ENCODE results near the gene SUCLG1. TPM values are rescaled to one million over a fixed set of nuclear protein-coding genes. Genes with fewer than 3 reads are reported as not detected.

SUCLG1 gene
- total RNA-seq, 4 donors from 2014 or later, result 32.5 to 64.1 (median 54.1) TPM

DNA sequence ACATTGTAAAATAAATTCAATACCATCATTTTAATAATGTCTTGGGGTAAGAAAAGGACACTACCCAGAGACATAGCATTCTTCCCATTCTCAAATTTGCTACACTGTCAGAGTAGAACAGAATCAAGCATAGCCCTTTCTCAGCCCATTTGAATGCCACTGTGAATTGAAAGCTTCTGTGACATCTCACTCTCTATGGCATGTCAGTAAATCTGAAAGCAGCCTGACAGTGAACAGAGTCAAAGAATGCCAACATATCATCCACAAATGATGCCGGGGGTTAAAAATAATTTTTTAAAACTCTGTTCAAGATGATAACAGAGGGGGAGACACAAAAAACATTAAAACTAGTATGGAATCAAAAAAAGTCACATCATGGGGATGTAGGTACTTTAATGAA is 17.6 kb downstream of the SUCLG1 start:
- Histone ChIP-seq H3K4me1 (no peaks in the 10 kb centered on the region), H3K27me3 (no peaks in the 10 kb centered on the region), H3K9me3 (no peaks in the 10 kb centered on the region), H3K27ac (no peak overlapping the region), H3K36me3 (no peaks in the 10 kb centered on the region), H3K4me3 (no peak overlapping the region)
- DNase-seq, result no peak
- intact Hi-C loops (cut with DNase I; ENCODE audit: low total_unique reads), result no loop called here
- TF ChIP-seq, protein P1, sequence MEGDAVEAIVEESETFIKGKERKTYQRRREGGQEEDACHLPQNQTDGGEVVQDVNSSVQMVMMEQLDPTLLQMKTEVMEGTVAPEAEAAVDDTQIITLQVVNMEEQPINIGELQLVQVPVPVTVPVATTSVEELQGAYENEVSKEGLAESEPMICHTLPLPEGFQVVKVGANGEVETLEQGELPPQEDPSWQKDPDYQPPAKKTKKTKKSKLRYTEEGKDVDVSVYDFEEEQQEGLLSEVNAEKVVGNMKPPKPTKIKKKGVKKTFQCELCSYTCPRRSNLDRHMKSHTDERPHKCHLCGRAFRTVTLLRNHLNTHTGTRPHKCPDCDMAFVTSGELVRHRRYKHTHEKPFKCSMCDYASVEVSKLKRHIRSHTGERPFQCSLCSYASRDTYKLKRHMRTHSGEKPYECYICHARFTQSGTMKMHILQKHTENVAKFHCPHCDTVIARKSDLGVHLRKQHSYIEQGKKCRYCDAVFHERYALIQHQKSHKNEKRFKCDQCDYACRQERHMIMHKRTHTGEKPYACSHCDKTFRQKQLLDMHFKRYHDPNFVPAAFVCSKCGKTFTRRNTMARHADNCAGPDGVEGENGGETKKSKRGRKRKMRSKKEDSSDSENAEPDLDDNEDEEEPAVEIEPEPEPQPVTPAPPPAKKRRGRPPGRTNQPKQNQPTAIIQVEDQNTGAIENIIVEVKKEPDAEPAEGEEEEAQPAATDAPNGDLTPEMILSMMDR (IDR thresholded peaks at IDR 0.05), result no peak
- TF ChIP-seq POLR2A (IDR thresholded peaks at IDR 0.05), result no peak

DNA sequence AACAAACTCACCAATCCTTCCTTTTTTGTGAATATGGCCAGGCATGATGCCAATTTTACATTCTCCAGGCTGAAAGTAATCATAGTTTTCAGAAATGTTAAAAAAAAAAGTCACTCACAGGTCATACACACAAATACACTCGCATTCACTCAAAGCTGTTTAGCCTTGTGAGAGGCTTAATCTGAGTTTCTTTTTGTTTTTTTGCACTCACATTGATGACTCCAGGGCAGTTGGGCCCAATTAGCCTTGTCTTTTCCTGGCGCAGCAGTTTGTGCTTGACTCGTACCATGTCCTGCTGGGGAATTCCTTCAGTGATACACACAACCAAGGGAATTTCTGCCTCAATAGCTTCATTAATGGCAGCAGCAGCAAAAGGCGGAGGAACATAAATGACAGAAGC is 18.0 kb downstream of the SUCLG1 start:
- Histone ChIP-seq H3K9me3 (no peaks in the 10 kb centered on the region), H3K27ac (no peak overlapping the region), H3K4me1 (no peaks in the 10 kb centered on the region), H3K36me3 (no peaks in the 10 kb centered on the region), H3K27me3 (no peaks in the 10 kb centered on the region), H3K4me3 (no peak overlapping the region)
- no peak for DNase-seq
- TF ChIP-seq POLR2A (IDR thresholded peaks at IDR 0.05), result no peak
- TF ChIP-seq, protein P1 (IDR thresholded peaks at IDR 0.05), result no peak
- intact Hi-C loops (cut with DNase I; ENCODE audit: low total_unique reads), result no loop called here

DNA sequence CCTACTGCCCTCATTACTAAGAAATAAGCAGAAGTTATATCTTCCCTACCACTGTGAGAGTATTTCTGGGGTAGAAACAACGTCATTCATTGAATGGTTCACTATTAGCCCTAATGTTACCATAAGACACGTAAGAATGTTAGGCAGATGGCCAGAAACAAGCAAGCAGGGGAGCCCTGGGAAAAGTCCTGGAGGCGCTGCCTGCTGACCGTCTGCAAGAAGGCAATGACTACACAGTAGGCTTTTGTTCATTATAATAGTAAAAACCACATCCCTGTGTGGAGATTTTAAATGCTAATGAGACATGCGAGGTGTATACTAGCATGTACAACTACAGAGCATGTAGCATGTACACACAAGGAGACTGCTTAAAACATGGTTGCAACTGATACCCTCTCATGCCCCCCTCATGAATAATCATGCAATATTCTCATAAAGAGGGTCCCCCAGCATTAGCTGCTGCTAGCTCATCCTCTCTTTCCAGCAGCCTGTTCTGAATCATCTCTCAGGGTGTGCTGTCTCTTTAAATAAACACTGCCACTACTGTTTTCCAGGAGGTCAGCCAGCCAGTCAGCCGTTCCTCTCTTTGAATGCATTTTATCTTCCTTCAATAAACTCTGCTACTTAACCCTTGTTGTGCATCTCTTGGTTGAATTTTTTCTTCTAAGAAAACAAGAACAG is 23.6 kb downstream of the SUCLG1 start:
- Histone ChIP-seq H3K27ac (no peak overlapping the region), H3K36me3 (no peaks in the 10 kb centered on the region), H3K9me3 (no peaks in the 10 kb centered on the region), H3K27me3 (no peaks in the 10 kb centered on the region), H3K4me3 (no peak overlapping the region), H3K4me1 (no peaks in the 10 kb centered on the region)
- intact Hi-C loops (cut with DNase I; ENCODE audit: low total_unique reads), result no loop called here
- DNase-seq, result no peak
- TF ChIP-seq, protein P1 (IDR thresholded peaks at IDR 0.05), result no peak
- no peak for TF ChIP-seq POLR2A (IDR thresholded peaks at IDR 0.05)

DNA sequence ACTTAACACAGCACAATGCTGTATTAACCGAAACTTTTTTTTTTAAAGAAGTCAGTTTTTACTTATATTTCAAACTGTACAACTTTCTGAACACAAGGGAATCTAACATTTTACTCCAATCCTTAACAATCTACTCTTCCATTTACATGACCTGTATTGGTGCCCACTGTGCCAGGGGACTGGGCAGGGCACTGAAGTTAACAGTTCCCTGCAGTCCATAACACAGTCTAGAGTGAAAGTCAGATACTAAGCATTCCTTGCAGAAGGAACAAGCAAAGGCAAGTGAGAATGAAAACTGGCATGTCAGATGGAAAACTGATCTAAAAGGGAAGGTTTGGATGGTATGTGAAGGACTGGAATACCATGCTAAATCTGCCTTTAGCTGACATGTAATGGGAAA is 29.8 kb downstream of the SUCLG1 start:
- Histone ChIP-seq H3K27ac (no peak overlapping the region), H3K27me3 (no peaks in the 10 kb centered on the region), H3K36me3 (no peaks in the 10 kb centered on the region), H3K4me1 (no peaks in the 10 kb centered on the region), H3K9me3 (no peaks in the 10 kb centered on the region), H3K4me3 (no peak overlapping the region)
- no peak for TF ChIP-seq POLR2A (IDR thresholded peaks at IDR 0.05)
- TF ChIP-seq, protein P1 (IDR thresholded peaks at IDR 0.05), result no peak
- intact Hi-C loops (cut with DNase I; ENCODE audit: low total_unique reads), result no loop called here
- no peak for DNase-seq

DNA sequence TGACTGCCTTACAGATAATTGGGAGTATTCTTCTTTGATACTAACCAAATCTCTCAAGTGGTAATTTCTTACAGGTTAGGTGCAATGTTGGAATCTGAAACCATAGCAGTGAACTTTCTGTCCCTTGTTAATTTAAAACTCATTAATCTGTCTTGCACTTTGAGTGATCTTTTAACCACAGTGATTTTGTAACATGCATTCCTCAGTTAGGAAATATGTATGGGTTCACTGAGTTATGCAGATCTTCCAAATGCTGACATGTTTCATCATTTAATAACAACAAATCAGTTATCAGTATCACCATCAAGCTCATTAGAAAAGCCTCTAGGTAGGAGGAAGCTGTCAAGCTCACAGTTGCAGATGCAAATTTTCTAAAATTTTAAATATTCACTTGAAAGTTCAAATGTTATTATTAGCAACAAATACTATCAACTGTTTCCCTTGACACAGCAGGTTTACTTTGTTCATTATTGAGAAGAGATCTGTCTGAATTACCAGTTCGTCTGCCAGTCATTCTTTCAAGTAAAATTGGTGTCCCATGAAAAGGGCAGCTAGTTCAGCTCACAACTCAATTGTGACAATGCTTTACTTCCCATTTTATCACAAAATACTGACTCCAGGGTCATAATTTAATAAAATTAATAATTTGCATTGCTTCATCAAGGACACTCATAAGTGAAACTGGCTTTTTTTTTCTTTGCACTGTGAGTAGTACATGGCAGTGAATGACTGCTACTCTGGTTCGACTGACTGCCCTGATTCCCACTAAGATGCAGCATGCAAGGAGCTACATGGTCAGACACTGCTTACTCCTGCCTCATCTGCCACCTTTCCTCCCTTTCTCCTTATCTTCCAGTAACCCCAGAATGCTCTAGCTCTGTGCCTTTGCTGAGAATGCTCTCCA is 31.6 kb downstream of the SUCLG1 start:
- no peak overlapping the region for H3K27ac ChIP-seq
- DNase-seq, result no peak
- no peaks in the 10 kb centered on the region for H3K36me3 ChIP-seq
- H3K27me3 ChIP-seq, result no peaks in the 10 kb centered on the region
- H3K4me3 ChIP-seq, result no peak overlapping the region
- no peaks in the 10 kb centered on the region for H3K9me3 ChIP-seq
- H3K4me1 ChIP-seq, result no peaks in the 10 kb centered on the region
- TF ChIP-seq, protein P1 (IDR thresholded peaks at IDR 0.05), result no peak
- no peak for TF ChIP-seq POLR2A (IDR thresholded peaks at IDR 0.05)
- intact Hi-C loops (cut with DNase I; ENCODE audit: low total_unique reads), result no loop called here
